BLaER1 treated with 17β-estradiol and CSF1 and Interleukin-3, amounts not matched to agents 10 nM and 100 nM (cell line): ENCODE data around the gene NTRK3.

Experiments
- H3K27ac ChIP-seq, 11 experiments: shearing (Covaris generic); formaldehyde crosslinking; 2 replicates each; pipeline ENCODE4 v1.8.1; 2022
- H3K27me3 ChIP-seq, 11 experiments: shearing (Covaris generic); formaldehyde crosslinking; 2 replicates each; pipeline ENCODE4 v1.8.1; 2022
- H3K36me3 ChIP-seq, 11 experiments: shearing (Covaris generic); formaldehyde crosslinking; 2 replicates each; pipeline ENCODE4 v1.8.1; 2022
- H3K4me1 ChIP-seq, 10 experiments: shearing (Covaris generic); formaldehyde crosslinking; 2 replicates each; pipeline ENCODE4 v1.8.1; 2022
- H3K4me2 ChIP-seq, 11 experiments: shearing (Covaris generic); formaldehyde crosslinking; 2 replicates each; pipeline ENCODE4 v1.8.1; 2022
- H3K4me3 ChIP-seq, 10 experiments: shearing (Covaris generic); formaldehyde crosslinking; 2 replicates each; pipeline ENCODE4 v1.8.1; 2022
- H3K9ac ChIP-seq, 11 experiments: shearing (Covaris generic); formaldehyde crosslinking; 2 replicates each; pipeline ENCODE4 v1.8.1; 2022
- H3K9me3 ChIP-seq, 11 experiments: shearing (Covaris generic); formaldehyde crosslinking; replicated peaks in 1 of 11; 2 replicates each; pipeline ENCODE4 v1.8.1; 2022
- H4K20me1 ChIP-seq, 11 experiments: shearing (Covaris generic); formaldehyde crosslinking; 2 replicates each; pipeline ENCODE4 v1.8.1; 2022
- Cebpa-rat ChIP-seq, 11 experiments: shearing (Covaris generic); IDR thresholded peaks; 2 replicates each; pipeline ENCODE4 v1.8.1; 2022

The NTRK3 gene

DNA sequence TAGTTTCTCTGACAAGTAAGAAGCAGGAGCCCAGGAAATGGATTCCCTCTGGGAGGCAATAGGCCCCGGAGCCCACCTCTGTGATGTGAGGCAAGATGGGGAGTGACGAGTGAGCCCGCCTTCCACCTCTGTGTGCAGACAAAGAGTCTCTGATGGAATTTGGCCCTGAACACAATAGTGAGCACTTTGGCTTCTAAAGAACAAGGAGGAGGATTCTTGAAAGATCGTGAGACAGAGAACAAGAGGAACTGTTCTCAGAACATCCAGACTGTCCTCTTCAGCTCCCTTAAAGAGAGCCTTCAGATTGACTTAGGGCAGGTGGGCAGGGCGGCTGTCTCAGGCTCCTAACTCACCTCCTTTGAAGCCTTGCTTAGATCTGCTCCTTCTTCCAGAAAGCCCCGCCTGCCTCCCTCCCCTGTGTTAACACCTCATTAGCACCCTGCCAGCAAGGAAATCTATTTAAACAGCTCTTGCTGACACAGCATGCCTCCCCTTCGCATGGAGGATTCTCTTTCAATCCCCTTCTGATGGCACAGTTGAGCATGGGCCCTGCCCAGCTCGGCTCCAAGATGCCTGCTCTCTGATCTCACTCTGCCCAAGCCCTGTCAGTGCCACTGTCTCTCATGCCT lies 430.3 kb downstream of the NTRK3 start:
- Histone ChIP-seq H3K36me3 (no peaks in the 10 kb centered on the region), H3K4me3 (no peak overlapping the region), H3K9ac (no peak overlapping the region), H3K9me3 (no peaks in the 10 kb centered on the region), H3K27me3 (no peaks in the 10 kb centered on the region), H3K27ac (no peak overlapping the region), H3K4me1 (peaks cover 0 to 9% (median 0%) of the 10 kb centered on the region in 10 experiments; a peak in 5 of 20 replicates), H4K20me1 (no peaks in the 10 kb centered on the region), H3K4me2 (no peak overlapping the region)
- no peak for TF ChIP-seq Cebpa-rat (IDR thresholded peaks at IDR 0.05)

DNA sequence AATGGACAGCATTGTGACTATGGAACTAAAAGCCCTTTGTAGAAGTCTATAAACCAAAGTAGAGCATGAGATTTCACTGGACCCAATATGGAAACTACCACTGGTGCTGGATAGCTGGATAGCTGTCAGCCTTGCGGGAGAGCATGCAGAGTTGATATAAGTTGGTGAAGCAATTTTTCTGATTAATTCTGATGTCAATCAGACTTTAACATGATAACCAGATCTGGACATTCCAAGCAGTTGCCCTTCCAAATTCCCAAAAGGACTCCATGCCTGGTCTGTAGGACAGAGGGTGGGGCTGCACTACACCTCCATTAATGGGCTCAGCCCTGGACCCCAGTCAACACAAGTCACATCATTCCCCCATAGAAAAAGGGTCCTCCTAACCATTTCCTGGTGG lies 437.8 kb downstream of the NTRK3 start:
- no peaks in the 10 kb centered on the region for H3K9me3 ChIP-seq
- H3K36me3 ChIP-seq, result no peaks in the 10 kb centered on the region
- no peaks in the 10 kb centered on the region for H3K4me1 ChIP-seq
- no peaks in the 10 kb centered on the region for H3K27me3 ChIP-seq
- H3K9ac ChIP-seq, result no peak overlapping the region
- no peak overlapping the region for H3K4me2 ChIP-seq
- no peak overlapping the region for H3K27ac ChIP-seq
- H4K20me1 ChIP-seq, result no peaks in the 10 kb centered on the region
- TF ChIP-seq Cebpa-rat (IDR thresholded peaks at IDR 0.05), result no peak
- no peak overlapping the region for H3K4me3 ChIP-seq

DNA sequence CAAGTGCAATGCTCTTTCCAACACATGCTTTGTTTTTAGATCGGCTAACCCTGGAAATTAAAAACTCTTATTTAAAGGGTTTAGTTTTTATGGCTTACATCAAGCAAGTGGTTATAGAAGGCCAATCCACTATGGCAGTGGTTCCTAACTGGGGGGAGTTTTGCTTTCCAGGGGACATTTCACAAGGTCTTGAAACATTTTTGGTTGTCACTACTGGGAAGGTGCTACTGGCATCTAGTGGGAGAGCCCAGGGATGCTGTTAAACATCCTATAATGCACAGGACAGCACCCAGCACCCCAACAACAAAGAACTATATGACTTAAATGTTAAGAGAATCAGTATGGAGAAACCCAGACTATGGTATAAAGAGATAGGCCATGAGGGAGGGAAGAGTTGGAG lies 439.0 kb downstream of the NTRK3 start:
- Histone ChIP-seq H3K4me1 (no peaks in the 10 kb centered on the region), H3K4me2 (no peak overlapping the region), H3K27me3 (no peaks in the 10 kb centered on the region), H3K9me3 (no peaks in the 10 kb centered on the region), H3K27ac (no peak overlapping the region), H3K9ac (no peak overlapping the region), H3K4me3 (no peak overlapping the region), H3K36me3 (no peaks in the 10 kb centered on the region), H4K20me1 (no peaks in the 10 kb centered on the region)
- TF ChIP-seq Cebpa-rat (IDR thresholded peaks at IDR 0.05), result no peak

DNA sequence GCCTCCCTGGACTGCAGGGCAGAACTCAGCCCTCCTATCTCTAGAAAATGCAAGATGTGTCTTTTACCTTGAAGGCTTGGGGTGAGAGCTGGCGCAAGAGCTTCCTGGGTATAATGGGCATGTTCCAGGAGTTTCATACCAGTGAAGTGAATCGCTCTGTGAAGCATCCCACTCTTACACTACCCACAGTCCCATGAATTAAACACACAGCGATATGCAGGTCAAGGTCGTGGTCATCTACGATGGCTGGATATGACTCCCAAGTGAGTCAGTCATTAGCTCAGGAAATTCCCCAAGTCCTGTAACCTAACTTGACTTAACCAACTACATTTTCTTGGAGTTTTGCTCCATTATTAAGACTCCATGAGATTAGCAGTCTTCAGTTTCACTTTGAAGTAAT lies 439.7 kb downstream of the NTRK3 start:
- no peak overlapping the region for H3K27ac ChIP-seq
- H4K20me1 ChIP-seq, result no peaks in the 10 kb centered on the region
- no peak for TF ChIP-seq Cebpa-rat (IDR thresholded peaks at IDR 0.05)
- H3K36me3 ChIP-seq, result no peaks in the 10 kb centered on the region
- H3K4me2 ChIP-seq, result no peak overlapping the region
- H3K27me3 ChIP-seq, result no peaks in the 10 kb centered on the region
- no peaks in the 10 kb centered on the region for H3K4me1 ChIP-seq
- H3K4me3 ChIP-seq, result no peak overlapping the region
- H3K9ac ChIP-seq, result no peak overlapping the region
- H3K9me3 ChIP-seq, result no peaks in the 10 kb centered on the region

DNA sequence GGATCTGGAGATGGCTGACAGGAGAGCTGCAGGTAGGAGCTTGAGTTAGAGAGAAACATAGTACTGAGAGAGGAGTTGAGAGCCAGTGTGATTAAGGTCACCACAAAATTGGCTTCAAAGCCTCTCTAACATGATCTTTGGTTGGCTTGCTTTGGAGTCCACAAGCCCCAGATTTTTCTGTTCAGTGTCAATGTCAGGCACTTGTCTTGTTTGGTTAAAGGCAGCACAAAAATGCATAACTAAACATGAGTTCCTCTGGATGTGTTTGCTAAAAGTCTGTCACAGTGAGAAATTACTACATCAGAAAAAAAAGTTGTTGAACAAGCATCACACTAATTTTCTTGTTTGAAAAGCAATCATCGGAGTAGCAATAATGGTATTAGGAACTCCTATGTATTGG lies 440.5 kb downstream of the NTRK3 start:
- Histone ChIP-seq H3K4me3 (no peak overlapping the region), H3K9me3 (no peaks in the 10 kb centered on the region), H3K4me1 (no peaks in the 10 kb centered on the region), H4K20me1 (no peaks in the 10 kb centered on the region), H3K27me3 (no peaks in the 10 kb centered on the region), H3K9ac (no peak overlapping the region), H3K27ac (no peak overlapping the region), H3K36me3 (no peaks in the 10 kb centered on the region), H3K4me2 (no peak overlapping the region)
- TF ChIP-seq Cebpa-rat (IDR thresholded peaks at IDR 0.05), result no peak
